Dedifferentiated amniotic fluid mesenchymal stem cell (primary cell): ENCODE data around the gene ZCCHC9.

ENCODE experiments used
- DNase-seq: peaks from one replicate; pipeline ENCODE4 v3.0.0-alpha.2; 2016; ENCODE audit errors: extremely low spot score

The ZCCHC9 gene

DNA sequence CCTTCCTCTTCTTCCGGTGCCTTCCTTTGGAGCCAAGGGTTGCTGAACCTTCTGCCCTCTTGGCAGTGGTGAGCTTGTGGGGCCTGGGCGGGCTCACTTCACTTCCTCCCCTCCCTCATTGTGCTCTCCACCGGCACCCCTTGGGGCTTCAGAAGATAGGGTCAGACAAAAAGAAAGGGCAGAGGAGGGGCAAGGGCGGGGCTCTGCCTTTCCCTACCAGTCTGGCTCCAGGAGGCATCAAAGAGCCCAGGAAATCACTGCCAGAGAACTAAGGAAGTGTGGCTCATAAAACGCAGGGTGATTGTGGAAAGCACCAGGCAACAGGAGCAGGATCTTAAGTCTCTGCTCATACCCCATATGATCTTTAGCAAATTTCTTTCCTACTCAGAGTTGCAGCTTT is 57.7 kb downstream of the ZCCHC9 start:
- no peak for DNase-seq

DNA sequence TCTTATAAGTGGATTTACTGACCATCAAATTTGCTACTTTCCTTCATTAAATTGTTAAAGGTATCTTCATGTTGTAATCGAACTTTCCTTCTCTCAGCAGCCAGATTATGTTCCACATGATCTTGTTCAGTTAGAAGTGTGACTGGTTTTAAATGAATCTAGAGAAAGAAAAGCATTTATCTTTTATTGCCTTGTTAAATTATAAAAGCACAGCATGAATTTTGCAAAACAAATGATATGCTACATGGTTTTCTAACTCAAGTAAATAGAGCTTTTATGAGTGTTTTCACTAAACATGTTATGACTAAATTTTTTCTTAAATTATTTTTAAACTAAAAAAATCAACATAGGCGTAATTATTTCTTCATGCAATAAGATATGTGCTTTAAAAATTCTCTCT is 58.5 kb downstream of the ZCCHC9 start:
- no peak for DNase-seq

DNA sequence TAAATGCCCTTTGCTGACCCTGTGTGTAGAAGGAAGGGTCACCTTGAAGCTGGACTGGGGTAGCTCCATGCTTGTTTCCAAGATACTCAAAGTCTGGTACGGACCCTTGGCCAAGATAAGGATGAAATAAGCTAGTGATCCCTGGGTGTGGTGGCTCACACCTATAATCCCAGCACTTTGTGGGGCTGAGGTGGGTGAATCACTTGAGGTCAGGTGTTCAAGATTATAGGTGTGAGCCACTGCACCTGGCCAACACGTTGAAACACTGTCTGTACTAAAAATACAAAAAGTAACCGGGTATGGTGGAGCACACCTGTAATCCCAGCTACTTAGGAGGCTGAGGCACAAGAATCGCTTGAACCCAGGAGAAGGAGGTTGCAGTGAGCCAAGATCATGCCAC is 59.3 kb downstream of the ZCCHC9 start:
- DNase-seq, result no peak

DNA sequence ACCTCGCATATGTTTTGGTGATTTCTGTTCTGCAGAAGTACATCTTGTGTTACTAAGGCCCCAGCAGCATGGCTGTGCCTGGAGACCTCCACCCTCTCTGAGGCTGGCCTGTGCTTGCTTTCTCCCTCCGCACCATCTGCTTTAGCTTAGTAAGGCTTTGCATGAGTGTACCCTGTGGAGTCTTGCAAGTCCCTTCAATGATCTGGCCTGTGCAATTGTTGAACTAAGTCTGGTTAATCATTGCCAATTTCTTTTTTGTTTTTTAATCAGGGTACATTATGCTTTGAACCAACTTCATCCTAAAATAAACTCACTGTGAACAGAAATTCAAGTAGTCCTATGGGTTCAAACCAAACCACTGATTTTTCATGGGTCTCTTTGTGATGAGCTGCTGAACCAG is 60.2 kb downstream of the ZCCHC9 start:
- DNase-seq, result no peak
